K562 (cell line): ENCODE data around the gene GLI1. TPM values are rescaled to one million over a fixed set of nuclear protein-coding genes. Genes with fewer than 3 reads are reported as not detected.

Experiments
- ATAC-seq: fragments of 200-7000 bp; cut with Tn5 transposase; 3 replicates; pipeline ENCODE4 v1.9.1; 2020; ENCODE audit warnings: moderate library complexity
- BruUV-seq: library from RNA; stranded (reverse); fragments of 400-500 nt; replicated peaks from 2 replicates; lab custom pipeline; 2021; lab: Mats Ljungman, UMichigan
- CTCF ChIA-PET: fragments of 300-600 bp; formaldehyde crosslinking; extraction: SDS; loops from one replicate; lab custom pipeline; 2021; ENCODE audit warnings: low intra/inter-chr PET ratio; lab: Yijun Ruan, JAX
- POLR2A ChIA-PET: fragments of 300-600, 350-650 bp; sonication (Branson Sonifier 250); formaldehyde crosslinking; extraction: SDS; loops from one replicate; lab custom pipeline; 2021; ENCODE audit warnings: antibody characterized with exemption, inconsistent platforms; lab: Yijun Ruan, JAX
- DNase-seq, 4 experiments: peaks; one replicate each; pipeline versions ENCODE4 v3.0.0 to v3.0.0-alpha.2; 2011 to 2018; ENCODE audit warnings: low spot score in 3 of 4, mixed read lengths in 3 of 4; ENCODE audit errors: extremely low read depth in 1 of 4
- FAIRE-seq: peaks from 2 replicates; lab custom pipeline; 2011; peaks lifted over from hg19 to GRCh38; lab: Jason Lieb, UNC
- H2AFZ ChIP-seq: 2 replicates; pipeline ENCODE4 v1.6.0; 2011; ENCODE audit warnings: low read depth, low read length, control low read depth, inconsistent platforms
- H3K27ac ChIP-seq: fragments of 200-600 bp; 3 replicates; pipeline ENCODE4 v1.8.0; 2011; ENCODE audit warnings: low read depth, mild to moderate bottlenecking, control low read depth, inconsistent platforms, low read length, moderate library complexity, mixed read lengths; ENCODE audit errors: extremely low read depth
- H3K27me3 ChIP-seq, 2 experiments: fragments of 300-600 bp in 1 of 2; 2 replicates in 1 of 2; 3 replicates in 1 of 2; pipeline versions ENCODE4 v1.6.0 to v1.8.0; 2011; ENCODE audit warnings: inconsistent platforms in 2 of 2, low read length in 2 of 2, mild to moderate bottlenecking in 1 of 2, mixed read lengths in 1 of 2, moderate library complexity in 1 of 2; ENCODE audit not compliant: control insufficient read depth in 2 of 2, insufficient read depth in 2 of 2
- H3K36me3 ChIP-seq: fragments of 300-600 bp; 3 replicates; pipeline ENCODE4 v1.8.0; 2011; ENCODE audit warnings: mild to moderate bottlenecking, low read length, inconsistent platforms; ENCODE audit not compliant: control insufficient read depth, insufficient read depth
- H3K4me1 ChIP-seq, 2 experiments: fragments of 200-600 bp in 1 of 2; replicated peaks in 1 of 2; 2 replicates in 1 of 2; 3 replicates in 1 of 2; pipeline versions ENCODE4 v1.5.1 to v1.8.0; 2011; ENCODE audit warnings: inconsistent platforms in 2 of 2, low read length in 2 of 2, mild to moderate bottlenecking in 1 of 2, mixed read lengths in 1 of 2, moderate library complexity in 1 of 2; ENCODE audit not compliant: control insufficient read depth in 2 of 2, insufficient read depth in 2 of 2
- H3K4me2 ChIP-seq: 2 replicates; pipeline ENCODE4 v1.6.1; 2011; ENCODE audit warnings: low read length, control low read depth, inconsistent platforms, mixed read lengths; ENCODE audit not compliant: insufficient read depth
- H3K4me3 ChIP-seq: fragments of 200-600 bp; sonication (generic), shearing (Covaris generic); 2 replicates; pipeline ENCODE4 v1.5.1; 2016; ENCODE audit warnings: control low read depth, inconsistent platforms
- H3K79me2 ChIP-seq: fragments of 200-600 bp; 3 replicates; pipeline ENCODE4 v1.8.0; 2011; ENCODE audit warnings: low read length, inconsistent platforms; ENCODE audit not compliant: control insufficient read depth, insufficient read depth
- H3K9ac ChIP-seq, 2 experiments: 2 replicates each; pipeline versions ENCODE4 v1.6.0 to v1.6.1; 2011; ENCODE audit warnings: low read depth in 2 of 2, low read length in 2 of 2, control low read depth in 1 of 2, inconsistent platforms in 1 of 2, mild to moderate bottlenecking in 1 of 2, mixed read lengths in 1 of 2; ENCODE audit not compliant: insufficient read depth in 1 of 2
- H3K9me1 ChIP-seq: one replicate; pipeline ENCODE4 v1.6.0; 2011; ENCODE audit warnings: inconsistent platforms, mild to moderate bottlenecking, low read length, moderate library complexity; ENCODE audit not compliant: control insufficient read depth, insufficient read depth
- H3K9me3 ChIP-seq: replicated peaks from 2 replicates; pipeline ENCODE4 v1.5.1; 2011; ENCODE audit warnings: low read depth, low read length, inconsistent platforms; ENCODE audit not compliant: control insufficient read depth, insufficient read depth
- H4K20me1 ChIP-seq: replicated peaks from 2 replicates; pipeline ENCODE4 v1.6.1; 2011; ENCODE audit warnings: low read length, inconsistent platforms, mixed read lengths; ENCODE audit not compliant: control insufficient read depth, insufficient read depth
- ERF ChIP-seq: fragments of 450-650 bp; formaldehyde crosslinking; IDR thresholded peaks from 2 replicates; pipeline ENCODE4 v1.4.0; 2020; ENCODE audit warnings: mild to moderate bottlenecking, mixed read lengths
- HEY1 ChIP-seq: fragments of 250-450 bp; sonication (Bioruptor Pico); IDR thresholded peaks from 2 replicates; pipeline ENCODE4 v1.5.0; 2020; ENCODE audit warnings: mild to moderate bottlenecking, moderate library complexity, borderline replicate concordance
- ILK ChIP-seq: fragments of 450-650 bp; IDR thresholded peaks from 2 replicates; pipeline ENCODE4 v1.6.1; 2016; ENCODE audit warnings: missing genetic modification characterization, low read depth, mild to moderate bottlenecking, missing compliant biosample characterization, moderate library complexity, borderline replicate concordance
- NFIC ChIP-seq: fragments of 450-650 bp; IDR thresholded peaks from 2 replicates; pipeline ENCODE4 v1.6.1; 2017; ENCODE audit warnings: mild to moderate bottlenecking, inconsistent platforms
- REST ChIP-seq, 2 experiments: fragments of 450-650 bp; formaldehyde crosslinking in 1 of 2; IDR thresholded peaks; 2 replicates each; pipeline versions ENCODE4 v1.4.0 to v1.6.1; 2014 to 2020; ENCODE audit warnings: mild to moderate bottlenecking in 2 of 2, borderline replicate concordance in 1 of 2, low read depth in 1 of 2
- ZNF395 ChIP-seq: fragments of 200-800 bp; sonication (Bioruptor generic); IDR thresholded peaks from 2 replicates; pipeline ENCODE4 v1.6.1; 2017; ENCODE audit warnings: missing genetic modification characterization, missing compliant biosample characterization
- WGBS: fragments of 100-300 bp; shearing (Covaris generic); methylation state at CpG from one replicate; pipeline ENCODE4 v1.1.6; 2016; ENCODE audit warnings: low coverage, mixed read lengths; ENCODE audit not compliant: insufficient coverage; ENCODE audit errors: missing lambda C conversion rate; 5-methylcytosine and 5-hydroxymethylcytosine counted together
- in situ Hi-C: fragments of 300-500 bp; cut with MboI; formaldehyde crosslinking; loops from 4 replicates; pipeline ENCODE4 v1.15.0; 2018; ENCODE audit warnings: inconsistent platforms, mixed read lengths
- intact Hi-C: fragments of 100-400 bp; cut with micrococcal nuclease; formaldehyde crosslinking; loops from 2 replicates; pipeline ENCODE4 v1.14.2; 2022
- polyA plus RNA-seq, 8 experiments: library from polyadenylated mRNA; depleted of rRNA in 4 of 8; stranded (reverse) in 5 of 8; unstranded in 3 of 8; fragments of >200 nt; fragmentation: Nextera tagmentation in 2 of 8; fragmentation: Illumina TruSeq in 1 of 8; extraction: Ambion mirVana in 2 of 8; extraction: Trizol in 1 of 8; gene quantifications; 2 replicates each; pipeline versions ENCODE4 v1.2.1 to v1.2.3, GENCODE V29; 2011 to 2014; ENCODE audit warnings: inconsistent platforms in 1 of 8, missing spikeins in 1 of 8
- total RNA-seq, 7 experiments: library from RNA; depleted of rRNA in 6 of 7; stranded (reverse); fragments of >200 nt in 6 of 7; fragmentation: Illumina TruSeq in 2 of 7; extraction: Trizol in 2 of 7; gene quantifications; 2 replicates each; pipeline versions ENCODE4 v1.2.1 to v1.2.3, GENCODE V29; 2011 to 2021; ENCODE audit warnings: low replicate concordance in 1 of 7

Gene GLI1
- total and polyA plus RNA-seq, 9 of the 15 experiments (the other 6 are each of a cell fraction or from before 2014, with no cell fraction given) = 0.24 to 3.7 (median 0.61) TPM

- Histone ChIP-seq H3K79me2 (no peaks in the 10 kb centered on the region), H2AFZ (peak overlapping the region; percentile 93; the same call in 1 of the 2 replicates), H3K4me3 (no peak overlapping the region), H3K9me3 (no peaks in the 10 kb centered on the region), H3K9ac (no peak overlapping the region; a peak in 1 of 4 replicates), H4K20me1 (no peaks in the 10 kb centered on the region), H3K27me3 (no peaks in the 10 kb centered on the region), H3K4me2 (no peak overlapping the region), H3K36me3 (no peaks in the 10 kb centered on the region), H3K9me1 (no peaks in the 10 kb centered on the region), H3K4me1 (peaks cover 37 to 51% of the 10 kb centered on the region in 2 experiments), H3K27ac (no peak overlapping the region)
- DNase-seq (no peak), ATAC-seq (no peak), FAIRE-seq (no peak)
- intact Hi-C loops (no loop called here), in situ Hi-C loops (no loop called here)
- no TSS peak for BruUV-seq
- 0 out of 2 replicates have a peak, but pooled peaks have one; percentile 10 for TF ChIP-seq NFIC
- TF ChIP-seq HEY1 (CRISPR knock-in tag) = no peak
- no peak for TF ChIP-seq REST (IDR thresholded peaks at IDR 0.05; ENCODE audit: borderline replicate concordance)
- TF ChIP-seq REST (CRISPR knock-in tag; IDR thresholded peaks at IDR 0.05; ENCODE audit: low read depth) = no peak
- TF ChIP-seq ERF = no peak
- TF ChIP-seq ILK (tag) = no peak
- TF ChIP-seq ZNF395 (CRISPR knock-in tag) = 0 out of 2 replicates have a peak, but pooled peaks have one; percentile 64
- WGBS = 73% methylated on average over 10 of the region's 10 CpGs
- POLR2A ChIA-PET = interaction anchor here (0.7 to 2.1 kb wide), 2 partner anchors 9 to 18 kb away, joined by 4 to 5 read pairs; no protein-coding TSS in a partner anchor
- CTCF ChIA-PET = no interaction called here
These were observed 19.4 kb downstream of the GLI1 start for GRCh38 chr12:57479043-57479375.
